ENCODE results near the gene CPLANE1. TPM values are rescaled to one million over a fixed set of nuclear protein-coding genes. Genes with fewer than 3 reads are reported as not detected.

The CPLANE1 gene
- total and polyA plus RNA-seq, 10 of the 15 experiments (the other 5 are each of a cell fraction or from before 2014, with no cell fraction given): 1.7 to 14.8 (median 6.7) TPM

DNA sequence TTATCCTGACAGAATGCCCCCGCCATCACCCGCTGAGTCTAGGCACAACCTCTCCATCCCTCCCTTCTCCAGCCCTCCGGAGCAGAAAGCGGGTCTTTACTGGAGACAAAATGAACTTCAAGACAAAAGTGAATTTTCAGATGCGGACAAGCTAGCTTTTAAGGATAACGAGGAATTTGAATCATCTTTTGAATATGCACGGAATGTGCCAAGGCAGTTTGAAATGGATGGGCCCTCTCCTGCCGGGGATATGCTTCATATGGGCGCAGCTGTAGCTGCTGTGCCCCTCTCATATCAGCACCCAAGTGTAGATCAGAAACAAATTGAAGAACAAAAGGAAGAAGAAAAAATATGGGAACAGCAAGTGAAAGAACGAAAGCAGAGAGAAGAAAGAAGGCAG, 37.5 kb downstream of the CPLANE1 start (continued):
- TF ChIP-seq, protein P1, sequence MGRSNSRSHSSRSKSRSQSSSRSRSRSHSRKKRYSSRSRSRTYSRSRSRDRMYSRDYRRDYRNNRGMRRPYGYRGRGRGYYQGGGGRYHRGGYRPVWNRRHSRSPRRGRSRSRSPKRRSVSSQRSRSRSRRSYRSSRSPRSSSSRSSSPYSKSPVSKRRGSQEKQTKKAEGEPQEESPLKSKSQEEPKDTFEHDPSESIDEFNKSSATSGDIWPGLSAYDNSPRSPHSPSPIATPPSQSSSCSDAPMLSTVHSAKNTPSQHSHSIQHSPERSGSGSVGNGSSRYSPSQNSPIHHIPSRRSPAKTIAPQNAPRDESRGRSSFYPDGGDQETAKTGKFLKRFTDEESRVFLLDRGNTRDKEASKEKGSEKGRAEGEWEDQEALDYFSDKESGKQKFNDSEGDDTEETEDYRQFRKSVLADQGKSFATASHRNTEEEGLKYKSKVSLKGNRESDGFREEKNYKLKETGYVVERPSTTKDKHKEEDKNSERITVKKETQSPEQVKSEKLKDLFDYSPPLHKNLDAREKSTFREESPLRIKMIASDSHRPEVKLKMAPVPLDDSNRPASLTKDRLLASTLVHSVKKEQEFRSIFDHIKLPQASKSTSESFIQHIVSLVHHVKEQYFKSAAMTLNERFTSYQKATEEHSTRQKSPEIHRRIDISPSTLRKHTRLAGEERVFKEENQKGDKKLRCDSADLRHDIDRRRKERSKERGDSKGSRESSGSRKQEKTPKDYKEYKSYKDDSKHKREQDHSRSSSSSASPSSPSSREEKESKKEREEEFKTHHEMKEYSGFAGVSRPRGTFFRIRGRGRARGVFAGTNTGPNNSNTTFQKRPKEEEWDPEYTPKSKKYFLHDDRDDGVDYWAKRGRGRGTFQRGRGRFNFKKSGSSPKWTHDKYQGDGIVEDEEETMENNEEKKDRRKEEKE (IDR thresholded peaks at IDR 0.05): no peak
- no peak for TF ChIP-seq SP1 (IDR thresholded peaks at IDR 0.05; ENCODE audit: low read depth, low read length)
- TF ChIP-seq EP300 (IDR thresholded peaks at IDR 0.05; ENCODE audit: borderline replicate concordance in 1 of 2, control insufficient read depth in 1 of 2, low read depth in 2 of 2, low read length in 2 of 2): no peak
- no peak for TF ChIP-seq NFIC (IDR thresholded peaks at IDR 0.05; ENCODE audit: low read depth, low read length)
- no peak for TF ChIP-seq STAT1 (conservative IDR thresholded peaks at IDR 0.05)

DNA sequence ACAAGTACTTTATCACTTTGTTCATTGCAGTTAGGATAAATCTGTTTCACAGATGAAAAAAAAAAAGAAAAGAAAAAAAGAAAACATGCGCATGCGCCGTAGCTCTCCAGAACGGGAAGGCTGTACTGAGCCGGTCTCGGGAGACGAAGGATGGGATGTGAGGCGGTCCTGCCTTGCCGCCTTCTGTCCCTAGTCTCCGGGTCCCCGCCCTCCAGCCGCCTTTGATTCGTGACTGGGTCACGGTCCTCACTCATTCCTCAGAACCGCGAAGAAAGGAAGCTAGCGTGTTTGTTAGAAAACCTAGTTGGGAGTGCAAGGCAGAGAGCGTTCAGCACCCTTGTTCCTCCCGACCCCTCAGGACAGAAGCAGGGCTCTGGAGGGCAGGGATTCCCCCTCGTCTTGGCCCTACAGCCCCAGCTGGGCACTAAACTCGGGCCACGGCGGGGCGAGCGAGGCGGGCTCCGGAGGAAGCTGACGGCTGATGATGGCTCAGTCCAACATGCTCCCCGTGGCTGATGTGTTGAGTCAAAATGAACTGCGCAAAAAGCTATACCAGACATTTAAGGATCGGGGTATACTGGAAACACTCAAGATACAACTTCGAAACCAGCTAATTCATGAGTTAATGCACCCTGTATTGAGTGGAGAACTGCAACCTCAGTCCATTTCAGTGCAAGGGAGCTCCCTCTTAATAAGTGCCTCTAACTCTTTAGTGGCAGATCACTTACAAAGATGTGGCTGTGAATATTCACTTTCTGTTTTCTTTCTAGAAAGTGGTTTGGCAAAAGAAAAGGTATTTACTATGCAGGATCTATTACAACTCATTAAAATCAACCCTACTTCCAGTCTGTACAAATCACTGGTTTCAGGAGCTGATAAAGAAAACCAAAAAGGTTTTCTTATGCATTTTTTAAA, 40.0 kb downstream of the CPLANE1 start:
- no peak for DNase-seq (ENCODE audit: low read depth, low spot score)
- TF ChIP-seq, protein P2, sequence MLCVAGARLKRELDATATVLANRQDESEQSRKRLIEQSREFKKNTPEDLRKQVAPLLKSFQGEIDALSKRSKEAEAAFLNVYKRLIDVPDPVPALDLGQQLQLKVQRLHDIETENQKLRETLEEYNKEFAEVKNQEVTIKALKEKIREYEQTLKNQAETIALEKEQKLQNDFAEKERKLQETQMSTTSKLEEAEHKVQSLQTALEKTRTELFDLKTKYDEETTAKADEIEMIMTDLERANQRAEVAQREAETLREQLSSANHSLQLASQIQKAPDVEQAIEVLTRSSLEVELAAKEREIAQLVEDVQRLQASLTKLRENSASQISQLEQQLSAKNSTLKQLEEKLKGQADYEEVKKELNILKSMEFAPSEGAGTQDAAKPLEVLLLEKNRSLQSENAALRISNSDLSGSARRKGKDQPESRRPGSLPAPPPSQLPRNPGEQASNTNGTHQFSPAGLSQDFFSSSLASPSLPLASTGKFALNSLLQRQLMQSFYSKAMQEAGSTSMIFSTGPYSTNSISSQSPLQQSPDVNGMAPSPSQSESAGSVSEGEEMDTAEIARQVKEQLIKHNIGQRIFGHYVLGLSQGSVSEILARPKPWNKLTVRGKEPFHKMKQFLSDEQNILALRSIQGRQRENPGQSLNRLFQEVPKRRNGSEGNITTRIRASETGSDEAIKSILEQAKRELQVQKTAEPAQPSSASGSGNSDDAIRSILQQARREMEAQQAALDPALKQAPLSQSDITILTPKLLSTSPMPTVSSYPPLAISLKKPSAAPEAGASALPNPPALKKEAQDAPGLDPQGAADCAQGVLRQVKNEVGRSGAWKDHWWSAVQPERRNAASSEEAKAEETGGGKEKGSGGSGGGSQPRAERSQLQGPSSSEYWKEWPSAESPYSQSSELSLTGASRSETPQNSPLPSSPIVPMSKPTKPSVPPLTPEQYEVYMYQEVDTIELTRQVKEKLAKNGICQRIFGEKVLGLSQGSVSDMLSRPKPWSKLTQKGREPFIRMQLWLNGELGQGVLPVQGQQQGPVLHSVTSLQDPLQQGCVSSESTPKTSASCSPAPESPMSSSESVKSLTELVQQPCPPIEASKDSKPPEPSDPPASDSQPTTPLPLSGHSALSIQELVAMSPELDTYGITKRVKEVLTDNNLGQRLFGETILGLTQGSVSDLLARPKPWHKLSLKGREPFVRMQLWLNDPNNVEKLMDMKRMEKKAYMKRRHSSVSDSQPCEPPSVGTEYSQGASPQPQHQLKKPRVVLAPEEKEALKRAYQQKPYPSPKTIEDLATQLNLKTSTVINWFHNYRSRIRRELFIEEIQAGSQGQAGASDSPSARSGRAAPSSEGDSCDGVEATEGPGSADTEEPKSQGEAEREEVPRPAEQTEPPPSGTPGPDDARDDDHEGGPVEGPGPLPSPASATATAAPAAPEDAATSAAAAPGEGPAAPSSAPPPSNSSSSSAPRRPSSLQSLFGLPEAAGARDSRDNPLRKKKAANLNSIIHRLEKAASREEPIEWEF (IDR thresholded peaks at IDR 0.05; ENCODE audit: insufficient replicate concordance, low read depth, low read length): no peak
- TF ChIP-seq SREBF2 (IDR thresholded peaks at IDR 0.05; ENCODE audit: low read length) (no peak), KLF5 (IDR thresholded peaks at IDR 0.05; ENCODE audit: partially characterized antibody) (no peak)

More for the DNA sequence above, 40.0 kb downstream of the CPLANE1 start:
- no peak for ATAC-seq
- no TSS peak for BruUV-seq (replicated peaks)
- CTCF ChIA-PET: interaction anchor here (0.9 to 1.1 kb wide), 3 partner anchors 10 to 49 kb away, joined by 3 to 4 read pairs (median 3); no protein-coding TSS in a partner anchor
- Histone ChIP-seq H2AFZ (ENCODE audit: control insufficient read depth, low read depth, low read length) (peak overlapping the region; percentile 72), H3K27ac (ENCODE audit: control insufficient read depth, insufficient read depth) (no peak overlapping the region), H3K79me2 (ENCODE audit: control insufficient read depth, insufficient read depth, low read length) (no peaks in the 10 kb centered on the region), H3K9ac (ENCODE audit: control insufficient read depth, insufficient read depth, low read length) (no peak overlapping the region; the same call in 1 of the 2 replicates), H3K4me3 (no peak overlapping the region), H3K36me3 (ENCODE audit: control insufficient read depth in 2 of 2, insufficient read depth in 2 of 2, low read length in 1 of 2) (peaks cover 0 to 5% of the 10 kb centered on the region in 2 experiments; a peak in 3 of 4 replicates), H3K27me3 (replicated peaks in 1 of 2; ENCODE audit: control insufficient read depth in 2 of 2, insufficient read depth in 2 of 2, low read length in 1 of 2) (no peaks in the 10 kb centered on the region), H3K4me1 (ENCODE audit: control insufficient read depth, insufficient read depth, low read length) (peaks cover under 1% of the 10 kb centered on the region), H3K9me3 (replicated peaks; ENCODE audit: control insufficient read depth, insufficient read depth, low read length) (no peaks in the 10 kb centered on the region; the same call in 2 of the 3 replicates), H4K20me1 (ENCODE audit: control insufficient read depth, insufficient read depth) (no peaks in the 10 kb centered on the region), H3K4me2 (ENCODE audit: control insufficient read depth, insufficient read depth) (peak overlapping the region; percentile 59; the same call in 1 of the 2 replicates)
- intact Hi-C loops (cut with micrococcal nuclease; ENCODE audit: unreplicated experiment) (loop anchor here (10.0 kb wide), 1 partner anchor 484 kb away; no protein-coding TSS in a partner anchor), in situ Hi-C loops (cut with MboI) (no loop called here)
- POLR2A ChIA-PET: no interaction called here
- peak; percentile 13 for FAIRE-seq
- RAD21 ChIA-PET (ENCODE audit: unreplicated experiment): interaction anchor here (0.6 to 1.4 kb wide), 3 partner anchors 9 to 165 kb away, joined by 3 to 4 read pairs (median 4); no protein-coding TSS in a partner anchor
- SMC1A ChIA-PET (ENCODE audit: uncharacterized antibody, unreplicated experiment): interaction anchor here (0.7 to 2.3 kb wide), 6 partner anchors 10 to 78 kb away, joined by 3 to 18 read pairs (median 3); no protein-coding TSS in a partner anchor
- WGBS (ENCODE audit: insufficient coverage, insufficient replicate concordance, low lambda C conversion rate, missing lambda C conversion rate): 42% methylated on average over 30 of the region's 32 CpGs
